Measurements from ENCODE around the gene PKNOX1. TPM values are rescaled to one million over a fixed set of nuclear protein-coding genes. Genes with fewer than 3 reads are reported as not detected.
"Not testable (repeated sequence)": the region's sequence is repeated elsewhere in the genome, so short reads cannot be mapped to it uniquely, and the experiment has no call there.

PKNOX1 gene
- total and polyA plus RNA-seq, 9 of the 15 experiments (the other 6 are each of a cell fraction or from before 2014, with no cell fraction given): 8.8 to 25.9 (median 13.2) TPM

DNA sequence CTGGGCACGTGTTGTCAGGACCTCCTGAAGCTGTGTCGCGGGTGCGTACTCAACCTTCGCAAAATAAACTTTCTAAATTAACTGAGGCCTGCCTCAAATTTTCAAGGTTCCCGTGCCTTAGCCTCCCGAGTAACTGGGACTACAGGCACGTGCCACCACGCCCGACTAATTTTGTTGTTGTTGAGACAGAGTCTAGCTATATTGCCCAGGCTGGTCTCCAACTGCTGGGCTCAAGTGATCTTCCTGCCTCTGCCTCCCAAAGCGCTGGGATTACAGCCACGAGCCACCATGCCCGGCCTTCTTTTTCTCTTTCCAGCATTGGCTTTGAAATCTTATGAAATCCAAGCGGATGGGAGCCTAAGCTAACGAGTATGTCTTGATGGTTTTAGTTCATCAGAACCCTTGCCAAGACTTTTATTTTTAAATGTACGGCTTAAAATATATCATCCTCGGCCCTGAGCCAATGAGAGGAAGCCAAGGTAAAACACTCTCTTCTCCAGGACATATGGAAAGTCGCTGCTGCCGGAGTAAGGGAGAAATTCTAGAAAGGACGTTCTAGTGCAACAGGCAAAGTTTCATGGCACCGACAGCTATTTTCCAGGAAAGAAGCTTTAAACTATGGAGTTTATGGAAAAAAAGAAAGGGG lies 36.3 kb upstream of the PKNOX1 start (continued):
- no peak for TF ChIP-seq FOSL1 (tag; conservative IDR thresholded peaks at IDR 0.05)
- TF ChIP-seq ZEB2 (IDR thresholded peaks at IDR 0.05): no peak
- no peak for TF ChIP-seq NR2F6 (CRISPR knock-in tag; IDR thresholded peaks at IDR 0.05)
- TF ChIP-seq CTBP1 (IDR thresholded peaks at IDR 0.05; ENCODE audit: borderline replicate concordance): no peak

DNA sequence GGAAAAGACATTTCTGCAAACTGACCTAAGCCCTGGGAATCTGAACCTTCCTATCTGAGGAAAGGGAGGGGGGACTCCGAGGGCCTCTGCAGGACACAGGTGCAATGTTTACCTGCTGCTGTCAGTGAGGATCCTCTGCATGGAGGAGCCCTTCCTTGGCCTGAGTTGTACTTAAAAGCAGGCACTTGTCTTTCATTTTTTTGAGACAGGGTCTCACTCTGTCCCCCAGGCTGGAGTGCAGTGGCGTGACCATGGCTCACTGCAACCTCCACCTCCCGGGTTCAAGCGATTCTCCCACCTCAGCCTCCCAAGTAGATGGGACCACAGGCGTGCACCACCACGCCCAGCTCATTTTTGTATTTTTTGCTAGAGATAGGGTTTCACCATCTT lies 35.8 kb upstream of the PKNOX1 start:
- intact Hi-C loops (cut with micrococcal nuclease); CTCF ChIA-PET (ENCODE audit: low intra/inter-chr PET ratio); H3K4me3 ChIP-seq: not testable (repeated sequence)

More for the DNA sequence above, 35.8 kb upstream of the PKNOX1 start:
- H3K9me3 ChIP-seq (replicated peaks; ENCODE audit: control insufficient read depth, insufficient read depth, low read depth, low read length); H3K36me3 ChIP-seq (ENCODE audit: control insufficient read depth, insufficient read depth, low read length); H3K79me2 ChIP-seq (ENCODE audit: control insufficient read depth, insufficient read depth, low read length); H2AFZ ChIP-seq (ENCODE audit: low read depth, low read length); H3K27me3 ChIP-seq (ENCODE audit: control insufficient read depth in 2 of 2, insufficient read depth in 2 of 2, low read length in 2 of 2); H4K20me1 ChIP-seq (replicated peaks; ENCODE audit: control insufficient read depth, insufficient read depth, low read length); H3K4me2 ChIP-seq (ENCODE audit: insufficient read depth, low read length); POLR2A ChIA-PET; H3K27ac ChIP-seq (ENCODE audit: extremely low read depth, low read depth, low read length); BruUV-seq (replicated peaks); in situ Hi-C loops (cut with MboI); FAIRE-seq; H3K9ac ChIP-seq (ENCODE audit: insufficient read depth in 1 of 2, low read depth in 2 of 2, low read length in 2 of 2); ATAC-seq; DNase-seq (ENCODE audit: extremely low read depth in 1 of 4, low spot score in 3 of 4); H3K9me1 ChIP-seq (ENCODE audit: control insufficient read depth, insufficient read depth, low read length): not testable (repeated sequence)
- H3K4me1 ChIP-seq (replicated peaks in 1 of 2; ENCODE audit: control insufficient read depth in 2 of 2, insufficient read depth in 2 of 2, low read length in 2 of 2): peaks cover 6 to 12% of the 10 kb centered on the region in 2 experiments; a peak in 3 of 5 replicates
- 47% methylated on average over 6 of the region's 6 CpGs for WGBS (ENCODE audit: insufficient coverage, low coverage, missing lambda C conversion rate)

Measured in K562 (cell line).